Heart left ventricle (tissue), 16 donors: ENCODE results near the gene CNPY1. TPM values are rescaled to one million over a fixed set of nuclear protein-coding genes. Genes with fewer than 3 reads are reported as not detected.

Source experiments
- ATAC-seq, 4 donors: fragments of 200-7000 bp; cut with Tn5 transposase; one replicate each; pipeline ENCODE4 v1.9.1; 2020 to 2022; ENCODE audit warnings: moderate library complexity in 4 of 4, mild to moderate bottlenecking in 3 of 4, moderate number of reproducible peaks in 1 of 4
- DNase-seq, 5 donors: peaks; one replicate each; pipeline ENCODE4 v3.0.0-alpha.2; 2020
- H3K27ac ChIP-seq, 12 donors: fragments of 200-600 bp; sonication (generic) in 4 of 12; one replicate each; pipeline versions ENCODE4 v1.5.0 to v1.8.0; 2016 to 2022; ENCODE audit warnings: mild to moderate bottlenecking in 2 of 12
- H3K27me3 ChIP-seq, 9 donors: fragments of 200-600 bp; sonication (generic) in 2 of 9; one replicate each; pipeline versions ENCODE4 v1.5.1 to v1.8.0; 2016 to 2022; ENCODE audit warnings: mild to moderate bottlenecking in 3 of 9
- H3K36me3 ChIP-seq, 9 donors: fragments of 200-600 bp; sonication (generic) in 2 of 9; one replicate each; pipeline versions ENCODE4 v1.5.0 to v1.8.0; 2018 to 2022; ENCODE audit warnings: mild to moderate bottlenecking in 2 of 9
- H3K4me1 ChIP-seq, 12 donors: fragments of 200-600 bp; sonication (generic) in 4 of 12; one replicate each; pipeline versions ENCODE4 v1.5.0 to v1.8.0; 2016 to 2022; ENCODE audit warnings: mild to moderate bottlenecking in 3 of 12
- H3K4me3 ChIP-seq, 12 donors: fragments of 200-600 bp; sonication (generic) in 4 of 12; one replicate each; pipeline versions ENCODE4 v1.5.0 to v1.8.0; 2017 to 2022; ENCODE audit warnings: mild to moderate bottlenecking in 9 of 12, moderate library complexity in 4 of 12
- H3K9me3 ChIP-seq, 12 donors: fragments of 200-600 bp; sonication (generic) in 4 of 12; one replicate each; pipeline versions ENCODE4 v1.5.0 to v1.8.0; 2016 to 2022; ENCODE audit warnings: mild to moderate bottlenecking in 1 of 12
- POLR2A ChIP-seq, 2 donors: fragments of 450-650 bp; IDR thresholded peaks; one replicate each; pipeline ENCODE4 v1.6.1; 2017; ENCODE audit warnings: antibody characterized with exemption in 2 of 2, mild to moderate bottlenecking in 2 of 2, moderate library complexity in 2 of 2
- WGBS, 4 donors: extraction: QIAGEN DNeasy Blood & Tissue Kit in 2 of 4; methylation state at CpG; one replicate each; pipeline versions ENCODE4 v1.1.5 to v1.1.7; 2013 to 2018; 5-methylcytosine and 5-hydroxymethylcytosine counted together
- intact Hi-C, 10 donors: fragments of 100-400 bp; cut with DNase I; formaldehyde crosslinking; loops; one replicate each; pipeline versions ENCODE4 v1.11.1 to v1.14.2; 2022
- polyA plus RNA-seq, 2 donors: library from polyadenylated mRNA; stranded (reverse); fragments of 200-250 nt; gene quantifications; one replicate each; pipeline ENCODE4 v1.2.3, GENCODE V29; 2013
- total RNA-seq, 9 donors: library from RNA; depleted of rRNA in 2 of 9; stranded (reverse); fragments of >200 nt in 2 of 9; fragmentation: NEBNext Ultra II Directional in 3 of 9; extraction: Animal tissue kit (Norgen Biotek cat#: 25700) in 3 of 9; gene quantifications; one replicate each; pipeline versions ENCODE4 v1.1.0 to v1.2.4, GENCODE V29; 2016 to 2023
- TF ChIP-seq, protein P1 (sequence below), 12 donors: fragments of 200-600 bp; sonication (generic) in 4 of 12; IDR thresholded peaks; one replicate each; pipeline versions ENCODE4 v1.5.0 to v1.8.0; 2018 to 2022; ENCODE audit warnings: antibody characterized with exemption in 12 of 12, mild to moderate bottlenecking in 5 of 12
- donor health status: ischemic (EF 13 %, LVEDD 7.1; RV severe dilation, severe dysfunction).
- donor health status: healthy with polysubstance abuse.
- donor health status: DM: no; HTN: yes; CAD: no.
- donor health status: DM: no; HTN: no; CAD: no.
- donor health status: ischemic (EF 25% LVEDD 6.9; RV normal size, moderate dysfunction).
- donor health status: ischemic (EF 25% LVEDD 5.7; RV mildly dilated, moderate dysfunction).
- donor health status: healthy.
- donor health status: DM: yes; HTN: yes; CAD: no.
- donor health status: ischemic (EF 35%, LVEDD 5.7; RV mildly dilated, moderate dysfunction).
- donor health status: nonischemic (EF 11% LVEDD 7.7; RV severe dilation, severe dysfunction).
- donor health status: DM: yes; HTN: yes; CAD: no.
- donor health status: PGD.
- donor health status: ischemic (EF 29% LVEDD 5.4; RV normal size, mild dysfunction).
- donor health status: nonischemic (EF 23%, LVEDD 6.1; RV moderate dilation, normal function).

CNPY1 gene
- total and polyA plus RNA-seq, 11 donors: not detected

DNA sequence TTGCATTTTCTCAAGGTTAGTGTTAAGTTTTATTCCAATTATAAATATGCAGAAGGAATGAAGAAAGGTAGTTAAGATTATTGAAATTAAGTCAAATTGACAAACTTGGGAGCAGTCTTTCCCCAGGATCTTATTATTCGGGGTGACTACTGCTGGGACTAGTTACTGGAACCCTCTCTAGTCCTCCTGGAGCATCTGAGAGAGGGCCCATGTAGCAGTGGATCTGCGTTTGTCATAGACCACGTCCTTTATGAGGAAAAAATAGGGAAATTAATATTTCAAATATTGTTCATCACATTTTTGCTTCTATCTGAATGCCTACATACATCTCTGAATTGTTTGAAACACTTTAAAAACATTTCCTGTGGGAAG, 41.0 kb downstream of the CNPY1 start:
- peaks cover 0 to 10% (median 0%) of the 10 kb centered on the region in 12 donors for H3K4me1 ChIP-seq
- H3K27ac ChIP-seq: no peak overlapping the region
- peaks cover 50 to 99% (median 88%) of the 10 kb centered on the region in 9 donors for H3K27me3 ChIP-seq
- intact Hi-C loops: loop anchor here in 1 of 10 donors (10.0 kb wide), 1 partner anchor 51 kb away; the partner anchor contains the start of gene EN2
- DNase-seq: no peak
- no peak for ATAC-seq
- no peak overlapping the region for H3K4me3 ChIP-seq
- TF ChIP-seq, protein P1, sequence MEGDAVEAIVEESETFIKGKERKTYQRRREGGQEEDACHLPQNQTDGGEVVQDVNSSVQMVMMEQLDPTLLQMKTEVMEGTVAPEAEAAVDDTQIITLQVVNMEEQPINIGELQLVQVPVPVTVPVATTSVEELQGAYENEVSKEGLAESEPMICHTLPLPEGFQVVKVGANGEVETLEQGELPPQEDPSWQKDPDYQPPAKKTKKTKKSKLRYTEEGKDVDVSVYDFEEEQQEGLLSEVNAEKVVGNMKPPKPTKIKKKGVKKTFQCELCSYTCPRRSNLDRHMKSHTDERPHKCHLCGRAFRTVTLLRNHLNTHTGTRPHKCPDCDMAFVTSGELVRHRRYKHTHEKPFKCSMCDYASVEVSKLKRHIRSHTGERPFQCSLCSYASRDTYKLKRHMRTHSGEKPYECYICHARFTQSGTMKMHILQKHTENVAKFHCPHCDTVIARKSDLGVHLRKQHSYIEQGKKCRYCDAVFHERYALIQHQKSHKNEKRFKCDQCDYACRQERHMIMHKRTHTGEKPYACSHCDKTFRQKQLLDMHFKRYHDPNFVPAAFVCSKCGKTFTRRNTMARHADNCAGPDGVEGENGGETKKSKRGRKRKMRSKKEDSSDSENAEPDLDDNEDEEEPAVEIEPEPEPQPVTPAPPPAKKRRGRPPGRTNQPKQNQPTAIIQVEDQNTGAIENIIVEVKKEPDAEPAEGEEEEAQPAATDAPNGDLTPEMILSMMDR (IDR thresholded peaks at IDR 0.05): no peak
- TF ChIP-seq POLR2A (IDR thresholded peaks at IDR 0.05): no peak
- no peaks in the 10 kb centered on the region for H3K9me3 ChIP-seq
- WGBS, 4 donors: 19 to 49% (median 29%) methylated on average over 3 of the region's 3 CpGs
- no peaks in the 10 kb centered on the region for H3K36me3 ChIP-seq

DNA sequence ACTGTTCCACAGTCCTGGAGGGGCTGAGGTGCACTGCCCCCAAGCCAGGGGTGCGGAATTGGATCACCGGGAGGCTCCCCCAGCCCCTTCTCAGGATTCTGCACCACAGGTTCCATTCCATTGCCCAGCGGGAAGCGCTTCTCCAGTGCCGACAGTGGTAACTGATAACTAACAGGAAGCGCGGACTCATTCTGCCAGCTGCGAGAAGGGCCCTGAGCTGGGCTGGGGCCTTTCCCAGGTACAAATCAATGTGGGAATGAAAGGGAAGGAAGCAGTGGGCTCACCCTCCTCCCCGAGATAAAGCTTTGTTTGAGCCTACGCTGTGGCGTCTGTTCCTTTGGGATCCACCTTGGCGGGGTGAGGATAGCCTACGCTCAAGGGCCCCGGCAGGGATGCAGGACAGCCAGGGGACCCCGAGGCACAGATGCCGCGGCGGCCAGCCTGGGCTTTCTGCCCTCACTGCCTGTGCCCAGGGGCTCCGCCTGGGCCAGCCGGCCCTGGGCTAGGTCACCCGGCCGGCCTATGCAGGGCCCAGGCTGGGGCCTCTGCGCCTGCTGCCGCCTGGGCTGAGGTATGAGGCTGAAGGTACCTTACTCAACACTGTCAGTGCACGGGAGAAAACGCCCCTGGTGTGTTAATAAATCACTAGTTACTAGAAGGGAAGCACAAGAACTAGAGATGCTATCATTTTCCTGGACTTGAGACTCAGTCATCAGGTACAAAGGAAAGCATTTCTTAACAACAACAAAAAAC, 49.0 kb downstream of the CNPY1 start:
- H3K4me1 ChIP-seq: no peaks in the 10 kb centered on the region
- ATAC-seq: no peak
- no peak for DNase-seq
- H3K27ac ChIP-seq: no peak overlapping the region
- no peaks in the 10 kb centered on the region for H3K9me3 ChIP-seq
- WGBS, 4 donors: 63 to 67% (median 65%) methylated on average over 15 to 26 of the region's 26 CpGs
- no peak for TF ChIP-seq POLR2A (IDR thresholded peaks at IDR 0.05)
- H3K4me3 ChIP-seq: no peak overlapping the region
- H3K36me3 ChIP-seq: no peaks in the 10 kb centered on the region
- intact Hi-C loops: no loop called here
- peaks cover 0 to 89% (median 39%) of the 10 kb centered on the region in 9 donors for H3K27me3 ChIP-seq

DNA sequence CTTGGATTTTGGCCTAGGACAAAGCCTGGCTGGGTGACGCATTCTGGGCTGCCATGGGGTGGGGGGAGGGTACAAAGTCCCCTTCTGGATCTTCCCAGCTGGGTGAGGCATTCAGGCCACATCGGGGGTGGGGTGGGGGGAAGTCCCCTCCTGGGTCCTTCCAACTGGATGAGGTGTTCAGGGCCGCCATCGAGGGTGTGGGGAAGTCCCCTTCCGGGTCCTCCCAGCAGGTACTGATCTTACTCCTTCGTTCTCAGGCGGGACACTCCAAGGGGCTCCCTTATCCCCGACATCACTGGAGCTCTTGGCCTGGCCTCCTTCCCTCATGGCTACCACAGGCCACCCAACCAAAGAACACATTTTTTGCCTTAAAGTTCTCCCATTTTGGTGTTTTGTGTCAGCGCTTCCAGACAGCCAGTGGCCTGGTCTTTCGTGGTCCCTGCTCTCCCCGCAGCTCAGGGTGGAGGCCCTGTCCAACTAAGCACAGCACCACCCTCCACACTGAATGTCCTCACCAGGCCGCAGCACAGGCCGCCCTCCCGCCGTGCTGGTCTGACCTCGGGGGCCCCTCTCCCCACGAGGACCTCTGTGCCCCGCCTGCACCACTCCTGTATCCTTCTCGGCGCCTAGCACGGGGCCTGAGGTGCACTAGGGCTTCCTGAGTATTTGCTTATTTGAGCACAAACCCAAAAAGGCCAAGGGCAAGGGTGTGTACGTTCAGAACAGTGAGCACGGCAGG, 49.9 kb downstream of the CNPY1 start:
- Histone ChIP-seq H3K4me1 (peaks cover 0 to 5% (median 0%) of the 10 kb centered on the region in 12 donors), H3K27ac (no peak overlapping the region), H3K36me3 (no peaks in the 10 kb centered on the region), H3K4me3 (no peak overlapping the region), H3K27me3 (peaks cover 0 to 89% (median 34%) of the 10 kb centered on the region in 9 donors), H3K9me3 (no peaks in the 10 kb centered on the region)
- ATAC-seq: no peak
- WGBS, 4 donors: 84 to 88% (median 86%) methylated on average over 21 to 23 of the region's 23 CpGs
- TF ChIP-seq, protein P1 (IDR thresholded peaks at IDR 0.05): no peak
- no peak for TF ChIP-seq POLR2A (IDR thresholded peaks at IDR 0.05)
- intact Hi-C loops: no loop called here
- DNase-seq: no peak

DNA sequence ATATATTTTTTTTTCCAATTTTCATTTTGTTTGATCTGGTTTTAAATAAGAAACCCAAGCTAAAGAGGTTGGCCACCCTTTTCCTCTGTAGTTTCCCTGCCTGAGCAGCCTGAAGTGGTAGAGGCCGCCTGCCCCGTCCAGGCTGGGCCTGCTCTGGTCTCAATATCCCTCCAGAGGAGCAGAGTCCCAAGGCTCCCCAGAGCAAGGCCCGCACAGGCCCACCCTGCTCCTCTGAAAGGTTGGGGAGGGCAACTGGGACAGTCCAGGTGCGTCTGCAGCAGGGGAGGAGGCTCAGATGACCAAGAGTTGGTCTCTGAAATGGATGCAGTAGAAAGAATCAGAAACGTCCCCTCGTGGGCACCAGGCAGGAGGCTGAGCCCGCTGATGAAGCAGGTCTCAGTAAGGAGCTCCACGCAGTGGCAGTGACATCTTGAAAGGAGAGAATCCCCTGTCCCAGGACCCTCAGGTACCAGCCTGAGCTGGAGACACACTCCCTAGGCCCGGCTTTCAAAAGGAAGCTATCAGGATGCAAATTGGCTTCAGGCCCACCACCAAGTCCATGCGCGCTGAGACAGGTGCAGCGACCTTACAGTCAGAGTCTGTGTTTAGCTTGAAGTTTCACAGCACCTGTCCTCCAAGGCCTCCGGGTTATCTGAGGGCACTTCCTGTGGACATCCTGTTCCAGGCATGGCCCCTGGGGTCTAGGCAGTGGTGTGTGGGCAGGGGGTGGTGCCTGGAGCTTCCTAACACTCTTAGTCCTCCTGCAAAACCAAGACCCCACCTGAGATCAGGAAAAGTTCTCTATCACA, 50.7 kb downstream of the CNPY1 start:
- Histone ChIP-seq H3K36me3 (no peaks in the 10 kb centered on the region), H3K27ac (no peak overlapping the region), H3K9me3 (no peaks in the 10 kb centered on the region), H3K4me1 (peaks cover 0 to 13% (median 2%) of the 10 kb centered on the region in 12 donors), H3K27me3 (peaks cover 0 to 90% (median 33%) of the 10 kb centered on the region in 9 donors), H3K4me3 (no peak overlapping the region)
- 75 to 88% (median 82%) methylated on average over 6 to 13 of the region's 13 CpGs for WGBS, 4 donors
- TF ChIP-seq POLR2A (IDR thresholded peaks at IDR 0.05): no peak
- TF ChIP-seq, protein P1 (IDR thresholded peaks at IDR 0.05): no peak
- DNase-seq (no peak), ATAC-seq (no peak)
- intact Hi-C loops: no loop called here
